NCI-H510A treated with DMSO at 0.1 percent for 48 hours (cell line): Measurements from ENCODE around the gene ARID5A.
"Not testable (repeated sequence)": the region's sequence is repeated elsewhere in the genome, so short reads cannot be mapped to it uniquely, and the experiment has no call there.

Source experiments
- DNase-seq: peaks from one replicate; lab custom pipeline; 2025; lab: John Stamatoyannopoulos, UW

Gene ARID5A

DNA sequence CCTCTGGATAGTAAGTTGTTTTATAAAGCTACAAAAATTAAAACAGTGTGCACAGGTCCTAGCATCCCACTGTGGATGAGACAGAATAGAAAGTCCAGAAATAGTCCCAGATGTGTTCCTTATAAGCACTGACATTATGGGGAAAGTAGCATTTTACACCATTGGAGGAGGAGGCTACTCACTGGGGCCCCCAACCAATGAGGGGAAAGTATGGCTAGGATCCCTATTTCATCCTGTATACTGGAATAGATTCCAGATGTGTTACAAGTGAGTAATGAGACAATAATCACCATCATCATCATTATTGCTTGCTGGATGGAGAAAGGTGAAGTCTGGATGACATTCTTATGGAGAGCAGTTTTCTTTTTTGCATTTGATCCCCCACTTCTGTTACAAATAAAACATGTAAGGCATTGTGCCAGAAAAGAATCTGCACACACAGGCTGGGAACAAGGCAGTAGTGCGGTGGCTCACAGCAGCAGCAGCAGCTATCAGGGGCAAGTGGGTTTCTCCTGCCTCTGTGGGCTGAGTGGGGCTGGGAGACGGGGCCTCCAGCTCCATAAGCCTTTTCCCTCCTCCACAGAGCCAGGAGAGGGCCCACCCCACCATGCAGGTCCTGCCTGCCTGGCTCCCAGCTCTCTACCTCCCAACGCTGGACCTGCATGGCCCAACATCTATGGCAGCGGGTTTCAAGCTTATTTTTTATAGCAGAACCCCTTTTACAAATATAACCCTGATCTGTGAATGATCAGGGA is 5.0 kb downstream of the ARID5A start:
- DNase-seq: no peak

- DNase-seq: no peak
Measured at GRCh38 chr2:96542357-96542977, 5.9 kb downstream of the ARID5A start.

DNA sequence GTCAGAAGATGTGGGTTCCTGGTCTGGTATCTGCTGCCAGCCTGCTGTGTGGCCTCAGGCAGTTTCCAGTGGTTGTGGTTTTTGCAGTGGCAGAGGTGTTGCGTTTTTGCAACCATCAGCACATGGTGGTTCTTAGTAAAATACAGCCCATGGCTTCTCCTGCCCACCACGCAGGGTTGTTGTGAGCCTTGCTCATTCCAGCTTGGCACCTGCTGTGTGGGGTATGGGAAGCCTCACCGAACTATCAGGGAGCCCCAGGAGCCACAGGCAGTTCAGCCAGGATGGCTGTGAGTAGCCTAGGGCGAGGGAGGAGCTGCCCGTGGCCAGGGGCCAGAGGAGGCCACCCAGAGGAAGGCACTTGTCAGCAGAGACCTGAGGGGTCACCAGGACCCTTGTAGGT is 9.8 kb downstream of the ARID5A start:
- no peak for DNase-seq

GRCh38 chr2:96546797-96547196 is 10.2 kb downstream of the ARID5A start:
- DNase-seq: no peak

- no peak for DNase-seq
Measured at GRCh38 chr2:96547203-96547641, 10.7 kb downstream of the ARID5A start.

GRCh38 chr2:96547731-96548171 is 11.2 kb downstream of the ARID5A start:
- no peak for DNase-seq

- DNase-seq: no peak
Measured at GRCh38 chr2:96548558-96549465, 12.3 kb downstream of the ARID5A start.

DNA sequence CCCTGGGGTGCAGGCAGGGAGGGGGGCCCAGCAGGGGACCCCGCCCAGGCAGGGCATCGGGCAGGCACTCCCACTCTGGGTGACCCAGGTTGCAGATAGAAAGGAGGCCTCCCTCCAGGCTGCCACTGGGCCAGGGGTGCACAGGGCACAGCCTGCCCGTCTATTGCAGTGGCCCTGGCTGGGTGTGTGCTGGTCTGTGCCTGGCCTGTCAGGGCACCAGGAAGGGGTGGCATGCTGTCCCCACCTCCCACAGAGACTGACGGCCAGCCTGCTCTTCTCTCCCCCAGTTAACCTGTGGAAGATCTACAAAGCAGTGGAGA is 12.9 kb downstream of the ARID5A start:
- DNase-seq: no peak

GRCh38 chr2:96549967-96550786 is 13.6 kb downstream of the ARID5A start:
- DNase-seq: no peak

GRCh38 chr2:96550787-96551604 is 14.4 kb downstream of the ARID5A start:
- DNase-seq: no peak

DNA sequence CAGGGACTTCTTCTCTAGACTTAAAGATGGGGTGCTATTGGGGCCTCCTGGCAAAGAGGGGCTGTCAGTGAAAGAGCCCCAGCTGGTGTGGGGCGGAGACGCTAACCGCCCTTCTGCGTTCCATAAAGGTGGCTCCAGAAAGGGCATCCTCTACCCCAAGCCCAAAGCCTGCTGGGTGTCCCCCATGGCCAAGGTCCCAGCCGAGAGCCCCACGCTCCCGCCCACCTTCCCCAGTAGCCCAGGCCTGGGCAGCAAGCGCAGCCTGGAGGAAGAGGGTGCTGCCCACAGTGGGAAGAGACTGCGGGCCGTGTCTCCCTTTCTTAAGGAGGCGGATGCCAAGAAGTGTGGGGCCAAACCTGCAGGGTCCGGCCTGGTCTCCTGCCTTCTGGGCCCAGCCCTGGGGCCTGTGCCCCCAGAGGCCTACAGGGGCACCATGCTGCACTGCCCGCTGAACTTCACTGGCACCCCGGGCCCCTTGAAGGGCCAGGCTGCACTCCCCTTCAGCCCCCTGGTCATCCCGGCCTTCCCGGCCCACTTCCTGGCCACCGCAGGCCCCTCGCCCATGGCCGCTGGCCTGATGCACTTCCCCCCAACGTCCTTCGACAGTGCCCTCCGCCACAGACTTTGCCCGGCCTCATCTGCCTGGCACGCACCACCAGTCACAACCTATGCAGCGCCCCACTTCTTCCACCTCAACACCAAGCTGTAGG is 15.2 kb downstream of the ARID5A start:
- DNase-seq: no peak

GRCh38 chr2:96552315-96553175 is 16.0 kb downstream of the ARID5A start:
- no peak for DNase-seq

- DNase-seq: no peak
Measured at GRCh38 chr2:96553176-96553956, 16.8 kb downstream of the ARID5A start.

GRCh38 chr2:96553957-96554292 is 17.4 kb downstream of the ARID5A start:
- not testable (repeated sequence) for DNase-seq

DNA sequence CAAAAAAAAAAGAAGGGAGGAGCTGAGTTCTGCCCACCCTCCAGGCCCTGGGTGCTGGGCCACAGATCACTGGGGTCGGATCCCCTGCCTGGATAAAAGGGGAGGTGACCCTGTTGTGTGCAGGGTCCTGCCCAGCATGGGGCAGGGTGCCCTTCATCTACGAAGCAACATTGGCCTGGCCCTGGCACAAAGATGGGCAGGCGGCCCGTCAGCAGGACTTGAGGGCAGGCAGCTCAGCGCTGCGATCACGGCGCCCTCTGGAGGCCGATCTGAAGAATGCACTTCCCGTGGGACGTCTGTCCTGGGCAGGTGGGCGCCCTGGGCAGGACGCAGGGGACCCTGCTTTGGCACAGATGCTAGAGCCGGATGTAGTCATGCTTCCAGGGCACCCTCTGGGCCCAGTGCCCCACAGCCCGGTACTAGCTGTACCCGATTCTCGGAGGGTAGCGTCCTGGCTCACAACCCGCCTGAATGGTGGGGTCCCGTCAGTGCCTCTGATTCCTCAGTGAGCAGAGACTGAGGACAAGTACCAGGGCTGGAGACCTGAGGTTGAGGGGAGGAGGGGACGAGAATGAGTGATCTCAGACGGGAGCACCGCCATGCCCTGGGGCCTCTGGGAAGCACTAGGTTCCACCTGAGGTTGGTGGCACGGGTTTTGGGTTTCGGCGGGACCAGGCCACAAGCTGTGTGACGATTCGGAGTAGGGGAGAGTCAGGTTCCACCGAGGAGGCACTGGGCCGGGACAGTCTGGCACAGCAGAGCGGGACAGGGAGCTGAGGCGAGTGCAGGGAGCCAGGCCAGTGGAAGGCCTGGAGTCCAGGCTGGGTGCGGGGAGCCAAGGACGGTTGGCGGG is 18.0 kb downstream of the ARID5A start:
- peak; percentile 27 for DNase-seq

DNA sequence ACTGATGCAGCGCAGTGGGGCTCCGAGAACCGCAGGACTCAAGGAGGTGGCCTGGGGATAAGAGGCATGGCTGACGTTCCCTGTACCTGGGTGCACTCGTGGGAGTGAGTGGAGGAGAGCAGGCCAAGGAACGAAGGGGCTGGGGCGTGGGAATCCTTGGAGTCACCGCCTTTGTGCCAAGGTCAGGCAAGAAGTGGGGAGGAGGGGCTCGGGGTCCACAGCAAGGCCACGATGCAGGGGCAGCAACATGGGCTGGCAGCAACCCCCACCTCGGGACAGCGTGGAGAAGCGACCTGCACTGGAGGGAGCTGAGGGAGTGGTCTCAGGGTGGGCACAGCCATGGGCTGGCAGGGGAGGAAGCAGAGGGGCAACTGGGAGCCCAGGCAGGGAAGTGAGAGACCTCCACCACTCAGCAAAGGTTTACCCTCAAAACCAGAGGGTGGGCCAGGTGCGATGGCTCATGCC is 18.6 kb downstream of the ARID5A start:
- no peak for DNase-seq
